Body of pancreas (tissue), 4 donors: Measurements from ENCODE around the gene MTA3.

Source experiments
- CTCF ChIP-seq, 7 experiments: fragments of 450-650 bp in 4 of 7; fragments of 200-600 bp in 3 of 7; sonication (generic) in 3 of 7; IDR thresholded peaks; one replicate each; pipeline ENCODE4 v1.5.1; 2016 to 2019; ENCODE audit warnings: antibody characterized with exemption in 7 of 7
- POLR2A ChIP-seq, 3 donors: fragments of 450-650 bp; IDR thresholded peaks; one replicate each; pipeline ENCODE4 v1.6.1; 2016; ENCODE audit warnings: antibody characterized with exemption in 3 of 3, mild to moderate bottlenecking in 2 of 3

- no peak for TF ChIP-seq CTCF (IDR thresholded peaks at IDR 0.05)
- no peak for TF ChIP-seq POLR2A (IDR thresholded peaks at IDR 0.05)
Observed at GRCh38 chr2:42747422-42747821, 179.0 kb downstream of the MTA3 start.
